ENCODE results near the gene SULT1A2.

Gene SULT1A2

GRCh38 chr16:28587386-28587785, 9.5 kb downstream of the SULT1A2 start:
- no peak overlapping the region for H3K4me2 ChIP-seq (ENCODE audit: low read length)

GRCh38 chr16:28586466-28586865, 10.4 kb downstream of the SULT1A2 start:
- Histone ChIP-seq H3K9ac (ENCODE audit: low read length) (no peak overlapping the region), H3K27me3 (ENCODE audit: insufficient read depth, low read length) (no peaks in the 10 kb centered on the region), H3K4me3 (ENCODE audit: low read depth, low read length, poor library complexity, severe bottlenecking) (no peak overlapping the region), H3K79me2 (ENCODE audit: insufficient read depth, low read length) (no peaks in the 10 kb centered on the region), H3K9me2 (ENCODE audit: low read depth, low read length) (no peaks in the 10 kb centered on the region), H4K20me1 (ENCODE audit: insufficient read depth, low read length) (no peaks in the 10 kb centered on the region), H3K4me2 (ENCODE audit: low read length) (no peak overlapping the region), H3K4me1 (ENCODE audit: insufficient read depth, low read length, severe bottlenecking) (no peaks in the 10 kb centered on the region), H3K9me3 (ENCODE audit: low read length) (no peaks in the 10 kb centered on the region), H3K36me3 (ENCODE audit: insufficient read depth, low read length) (peaks cover 36% of the 10 kb centered on the region), H3F3A (ENCODE audit: insufficient read depth, low read length) (no peaks in the 10 kb centered on the region), H2AFZ (ENCODE audit: low read length) (no peak overlapping the region), H3K27ac (ENCODE audit: low read depth, low read length, poor library complexity, severe bottlenecking) (no peak overlapping the region)
- TF ChIP-seq CTCF (IDR thresholded peaks at IDR 0.05; ENCODE audit: low read length) (no peak), EZH2 (IDR thresholded peaks at IDR 0.05; ENCODE audit: borderline replicate concordance, low read length) (no peak)

More at GRCh38 chr16:28587386-28587785, 9.5 kb downstream of the SULT1A2 start:
- Histone ChIP-seq H3K79me2 (ENCODE audit: insufficient read depth, low read length) (no peaks in the 10 kb centered on the region), H2AFZ (ENCODE audit: low read length) (no peak overlapping the region), H3K27ac (ENCODE audit: low read depth, low read length, poor library complexity, severe bottlenecking) (no peak overlapping the region), H3K4me3 (ENCODE audit: low read depth, low read length, poor library complexity, severe bottlenecking) (no peak overlapping the region), H3K4me1 (ENCODE audit: insufficient read depth, low read length, severe bottlenecking) (no peaks in the 10 kb centered on the region), H4K20me1 (ENCODE audit: insufficient read depth, low read length) (no peaks in the 10 kb centered on the region), H3K9me2 (ENCODE audit: low read depth, low read length) (no peaks in the 10 kb centered on the region), H3K9ac (ENCODE audit: low read length) (no peak overlapping the region), H3F3A (ENCODE audit: insufficient read depth, low read length) (no peaks in the 10 kb centered on the region), H3K36me3 (ENCODE audit: insufficient read depth, low read length) (peaks cover 30% of the 10 kb centered on the region), H3K9me3 (ENCODE audit: low read length) (no peaks in the 10 kb centered on the region), H3K27me3 (ENCODE audit: insufficient read depth, low read length) (no peaks in the 10 kb centered on the region)
- TF ChIP-seq CTCF (IDR thresholded peaks at IDR 0.05; ENCODE audit: low read length) (no peak), EZH2 (IDR thresholded peaks at IDR 0.05; ENCODE audit: borderline replicate concordance, low read length) (no peak)

- H3K4me3 ChIP-seq (ENCODE audit: low read depth, low read length, poor library complexity, severe bottlenecking), result no peak overlapping the region
- no peaks in the 10 kb centered on the region for H3K9me2 ChIP-seq (ENCODE audit: low read depth, low read length)
- no peaks in the 10 kb centered on the region for H3K4me1 ChIP-seq (ENCODE audit: insufficient read depth, low read length, severe bottlenecking)
- peaks cover 36% of the 10 kb centered on the region for H3K36me3 ChIP-seq (ENCODE audit: insufficient read depth, low read length)
- no peaks in the 10 kb centered on the region for H3F3A ChIP-seq (ENCODE audit: insufficient read depth, low read length)
- H2AFZ ChIP-seq (ENCODE audit: low read length), result no peak overlapping the region
- H3K27ac ChIP-seq (ENCODE audit: low read depth, low read length, poor library complexity, severe bottlenecking), result no peak overlapping the region
- no peak overlapping the region for H3K4me2 ChIP-seq (ENCODE audit: low read length)
- H3K9ac ChIP-seq (ENCODE audit: low read length), result no peak overlapping the region
- TF ChIP-seq EZH2 (IDR thresholded peaks at IDR 0.05; ENCODE audit: borderline replicate concordance, low read length) (no peak), CTCF (IDR thresholded peaks at IDR 0.05; ENCODE audit: low read length) (no peak)
- no peaks in the 10 kb centered on the region for H3K9me3 ChIP-seq (ENCODE audit: low read length)
- no peaks in the 10 kb centered on the region for H3K27me3 ChIP-seq (ENCODE audit: insufficient read depth, low read length)
- no peaks in the 10 kb centered on the region for H4K20me1 ChIP-seq (ENCODE audit: insufficient read depth, low read length)
- H3K79me2 ChIP-seq (ENCODE audit: insufficient read depth, low read length), result no peaks in the 10 kb centered on the region
These were observed 11.2 kb downstream of the SULT1A2 start for GRCh38 chr16:28585674-28586073.

Measured in OCI-LY1 (cell line).